ENCODE data around the gene ATRNL1.

DNA sequence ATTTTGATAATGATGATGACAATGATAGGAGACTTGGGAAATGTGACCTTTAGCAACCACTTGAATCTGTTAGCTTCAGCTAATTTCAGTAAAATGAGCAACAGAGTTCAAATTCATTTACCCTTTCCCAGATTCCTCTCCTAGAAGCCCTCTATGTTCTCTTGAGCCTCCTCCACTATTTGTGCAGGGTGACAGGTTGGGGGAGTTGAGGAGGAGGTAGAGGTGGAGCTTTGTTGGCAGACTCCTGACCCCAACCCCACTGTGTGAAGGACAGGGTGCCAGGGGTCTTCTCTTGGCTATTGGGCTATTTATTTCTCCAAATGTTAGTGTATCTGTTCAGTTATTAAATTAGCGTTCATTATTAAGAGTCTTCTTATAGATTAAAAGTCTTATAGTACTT, 757.5 kb downstream of the ATRNL1 start:
- TF ChIP-seq, protein P1, sequence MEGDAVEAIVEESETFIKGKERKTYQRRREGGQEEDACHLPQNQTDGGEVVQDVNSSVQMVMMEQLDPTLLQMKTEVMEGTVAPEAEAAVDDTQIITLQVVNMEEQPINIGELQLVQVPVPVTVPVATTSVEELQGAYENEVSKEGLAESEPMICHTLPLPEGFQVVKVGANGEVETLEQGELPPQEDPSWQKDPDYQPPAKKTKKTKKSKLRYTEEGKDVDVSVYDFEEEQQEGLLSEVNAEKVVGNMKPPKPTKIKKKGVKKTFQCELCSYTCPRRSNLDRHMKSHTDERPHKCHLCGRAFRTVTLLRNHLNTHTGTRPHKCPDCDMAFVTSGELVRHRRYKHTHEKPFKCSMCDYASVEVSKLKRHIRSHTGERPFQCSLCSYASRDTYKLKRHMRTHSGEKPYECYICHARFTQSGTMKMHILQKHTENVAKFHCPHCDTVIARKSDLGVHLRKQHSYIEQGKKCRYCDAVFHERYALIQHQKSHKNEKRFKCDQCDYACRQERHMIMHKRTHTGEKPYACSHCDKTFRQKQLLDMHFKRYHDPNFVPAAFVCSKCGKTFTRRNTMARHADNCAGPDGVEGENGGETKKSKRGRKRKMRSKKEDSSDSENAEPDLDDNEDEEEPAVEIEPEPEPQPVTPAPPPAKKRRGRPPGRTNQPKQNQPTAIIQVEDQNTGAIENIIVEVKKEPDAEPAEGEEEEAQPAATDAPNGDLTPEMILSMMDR (IDR thresholded peaks at IDR 0.05), result no peak
- TF ChIP-seq EP300 (IDR thresholded peaks at IDR 0.05; ENCODE audit: borderline replicate concordance in 1 of 2, low read depth in 1 of 2, low read length in 1 of 2) (no peak), RAD21 (IDR thresholded peaks at IDR 0.05; ENCODE audit: low read length) (no peak), POLR2AphosphoS5 (IDR thresholded peaks at IDR 0.05; ENCODE audit: low read depth, low read length) (no peak), TAF1 (IDR thresholded peaks at IDR 0.05; ENCODE audit: borderline replicate concordance, low read depth, low read length) (no peak), ELF1 (IDR thresholded peaks at IDR 0.05) (no peak), TEAD4 (IDR thresholded peaks at IDR 0.05; ENCODE audit: borderline replicate concordance, insufficient read depth) (no peak)
- TF ChIP-seq, protein P2, sequence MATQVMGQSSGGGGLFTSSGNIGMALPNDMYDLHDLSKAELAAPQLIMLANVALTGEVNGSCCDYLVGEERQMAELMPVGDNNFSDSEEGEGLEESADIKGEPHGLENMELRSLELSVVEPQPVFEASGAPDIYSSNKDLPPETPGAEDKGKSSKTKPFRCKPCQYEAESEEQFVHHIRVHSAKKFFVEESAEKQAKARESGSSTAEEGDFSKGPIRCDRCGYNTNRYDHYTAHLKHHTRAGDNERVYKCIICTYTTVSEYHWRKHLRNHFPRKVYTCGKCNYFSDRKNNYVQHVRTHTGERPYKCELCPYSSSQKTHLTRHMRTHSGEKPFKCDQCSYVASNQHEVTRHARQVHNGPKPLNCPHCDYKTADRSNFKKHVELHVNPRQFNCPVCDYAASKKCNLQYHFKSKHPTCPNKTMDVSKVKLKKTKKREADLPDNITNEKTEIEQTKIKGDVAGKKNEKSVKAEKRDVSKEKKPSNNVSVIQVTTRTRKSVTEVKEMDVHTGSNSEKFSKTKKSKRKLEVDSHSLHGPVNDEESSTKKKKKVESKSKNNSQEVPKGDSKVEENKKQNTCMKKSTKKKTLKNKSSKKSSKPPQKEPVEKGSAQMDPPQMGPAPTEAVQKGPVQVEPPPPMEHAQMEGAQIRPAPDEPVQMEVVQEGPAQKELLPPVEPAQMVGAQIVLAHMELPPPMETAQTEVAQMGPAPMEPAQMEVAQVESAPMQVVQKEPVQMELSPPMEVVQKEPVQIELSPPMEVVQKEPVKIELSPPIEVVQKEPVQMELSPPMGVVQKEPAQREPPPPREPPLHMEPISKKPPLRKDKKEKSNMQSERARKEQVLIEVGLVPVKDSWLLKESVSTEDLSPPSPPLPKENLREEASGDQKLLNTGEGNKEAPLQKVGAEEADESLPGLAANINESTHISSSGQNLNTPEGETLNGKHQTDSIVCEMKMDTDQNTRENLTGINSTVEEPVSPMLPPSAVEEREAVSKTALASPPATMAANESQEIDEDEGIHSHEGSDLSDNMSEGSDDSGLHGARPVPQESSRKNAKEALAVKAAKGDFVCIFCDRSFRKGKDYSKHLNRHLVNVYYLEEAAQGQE (IDR thresholded peaks at IDR 0.05; ENCODE audit: low read depth, low read length), result no peak
